ENCODE results near the gene ADISSP. TPM values are rescaled to one million over a fixed set of nuclear protein-coding genes. Genes with fewer than 3 reads are reported as not detected.
A peak's percentile ranks its signal among the peaks of the same experiment; 100 is the strongest.

ADISSP gene
- total RNA-seq, 4 donors from 2014 or later = 5.9 to 16.4 (median 9.6) TPM

- Histone ChIP-seq H3K4me3 (no peak overlapping the region), H3K4me1 (peaks cover 0 to 3% of the 10 kb centered on the region in 2 donors), H3K36me3 (no peaks in the 10 kb centered on the region), H3K9me3 (no peaks in the 10 kb centered on the region), H3K27ac (no peak overlapping the region), H3K27me3 (no peaks in the 10 kb centered on the region)
- DNase-seq (no peak), ATAC-seq (no peak)
- in situ Hi-C loops (cut with MboI; ENCODE audit: low sequenced_read_pairs in 4 of 4) (loop anchor here in 2 of 4 donors (5.0 to 10.0 kb wide), 2 partner anchors 37 to 49 kb away; partner anchors contain the start of gene GFRA4 (in 1 of the 2)), intact Hi-C loops (cut with DNase I; ENCODE audit: low total_unique reads) (no loop called here)
- TF ChIP-seq POLR2A (IDR thresholded peaks at IDR 0.05) = no peak
- no peak for TF ChIP-seq CTCF (IDR thresholded peaks at IDR 0.05 in 4 of 5, conservative IDR thresholded peaks at IDR 0.05 in 1 of 5)
These were observed 53.5 kb downstream of the ADISSP start for GRCh38 chr20:3714092-3714491.

GRCh38 chr20:3712279-3712873, 55.2 kb downstream of the ADISSP start, which contains the start of gene SIGLEC1:
TSS of gene SIGLEC1 (minus strand) at chr20:3712600. CDS start at chr20:3707128, 5,472 bp downstream.
- H3K4me1 ChIP-seq = peaks cover 0 to 9% of the 10 kb centered on the region in 2 donors
- ATAC-seq (no peak), DNase-seq (peak; percentile 39 to 62)
- H3K4me3 ChIP-seq = peak within 1 kb of the TSS in 1 of 4 donors; percentile 10
- TF ChIP-seq POLR2A (IDR thresholded peaks at IDR 0.05) (no peak), CTCF (IDR thresholded peaks at IDR 0.05 in 4 of 5, conservative IDR thresholded peaks at IDR 0.05 in 1 of 5) (no peak)
- in situ Hi-C loops (cut with MboI; ENCODE audit: low sequenced_read_pairs in 4 of 4) (loop anchor here in 2 of 4 donors (5.0 to 10.0 kb wide), 2 partner anchors 35 to 48 kb away; partner anchors contain the start of gene GFRA4 (in 1 of the 2)), intact Hi-C loops (cut with DNase I; ENCODE audit: low total_unique reads) (no loop called here)
- H3K36me3 ChIP-seq = no peaks in the 10 kb centered on the region
- H3K9me3 ChIP-seq = no peaks in the 10 kb centered on the region
- H3K27me3 ChIP-seq = no peaks in the 10 kb centered on the region
- no peak within 1 kb of the TSS for H3K27ac ChIP-seq

GRCh38 chr20:3711484-3711941, 56.0 kb downstream of the ADISSP start:
- ATAC-seq (no peak), DNase-seq (no peak)
- Histone ChIP-seq H3K27ac (no peak overlapping the region), H3K36me3 (no peaks in the 10 kb centered on the region), H3K27me3 (no peaks in the 10 kb centered on the region), H3K9me3 (no peaks in the 10 kb centered on the region), H3K4me1 (peaks cover 4 to 15% of the 10 kb centered on the region in 2 donors), H3K4me3 (peak overlapping the region in 1 of 4 donors; percentile 10)
- TF ChIP-seq POLR2A (IDR thresholded peaks at IDR 0.05) (no peak), CTCF (IDR thresholded peaks at IDR 0.05 in 4 of 5, conservative IDR thresholded peaks at IDR 0.05 in 1 of 5) (no peak)
- intact Hi-C loops (cut with DNase I; ENCODE audit: low total_unique reads) = loop anchor here (1.0 kb wide), 1 partner anchor 35 kb away; no protein-coding TSS in a partner anchor
- in situ Hi-C loops (cut with MboI; ENCODE audit: low sequenced_read_pairs in 4 of 4) = loop anchor here in 2 of 4 donors (5.0 to 10.0 kb wide), 2 partner anchors 34 to 47 kb away; partner anchors contain the start of gene GFRA4 (in 1 of the 2)

GRCh38 chr20:3710703-3711483, 56.7 kb downstream of the ADISSP start:
- TF ChIP-seq POLR2A (IDR thresholded peaks at IDR 0.05) (no peak), CTCF (IDR thresholded peaks at IDR 0.05 in 4 of 5, conservative IDR thresholded peaks at IDR 0.05 in 1 of 5) (peak; percentile 94 to 98 (median 97))
- no peaks in the 10 kb centered on the region for H3K27me3 ChIP-seq
- H3K4me1 ChIP-seq = peaks cover 5 to 16% of the 10 kb centered on the region in 2 donors
- no peaks in the 10 kb centered on the region for H3K36me3 ChIP-seq
- no peaks in the 10 kb centered on the region for H3K9me3 ChIP-seq
- peak overlapping the region in 1 of 4 donors; percentile 24 for H3K27ac ChIP-seq
- H3K4me3 ChIP-seq = peak overlapping the region in 1 of 4 donors; percentile 10
- in situ Hi-C loops (cut with MboI; ENCODE audit: low sequenced_read_pairs in 4 of 4) (loop anchor here in 2 of 4 donors (5.0 to 10.0 kb wide), 2 partner anchors 34 to 46 kb away; partner anchors contain the start of gene GFRA4 (in 1 of the 2)), intact Hi-C loops (cut with DNase I; ENCODE audit: low total_unique reads) (loop anchor here (1.0 kb wide), 1 partner anchor 35 kb away; no protein-coding TSS in a partner anchor)
- DNase-seq = peak; percentile 40 to 53
- ATAC-seq = no peak
